DMS153 (cell line): Measurements from ENCODE around the gene CDH13.

Source experiments
- DNase-seq: peaks from one replicate; lab custom pipeline; 2025; lab: John Stamatoyannopoulos, UW

CDH13 gene

DNA sequence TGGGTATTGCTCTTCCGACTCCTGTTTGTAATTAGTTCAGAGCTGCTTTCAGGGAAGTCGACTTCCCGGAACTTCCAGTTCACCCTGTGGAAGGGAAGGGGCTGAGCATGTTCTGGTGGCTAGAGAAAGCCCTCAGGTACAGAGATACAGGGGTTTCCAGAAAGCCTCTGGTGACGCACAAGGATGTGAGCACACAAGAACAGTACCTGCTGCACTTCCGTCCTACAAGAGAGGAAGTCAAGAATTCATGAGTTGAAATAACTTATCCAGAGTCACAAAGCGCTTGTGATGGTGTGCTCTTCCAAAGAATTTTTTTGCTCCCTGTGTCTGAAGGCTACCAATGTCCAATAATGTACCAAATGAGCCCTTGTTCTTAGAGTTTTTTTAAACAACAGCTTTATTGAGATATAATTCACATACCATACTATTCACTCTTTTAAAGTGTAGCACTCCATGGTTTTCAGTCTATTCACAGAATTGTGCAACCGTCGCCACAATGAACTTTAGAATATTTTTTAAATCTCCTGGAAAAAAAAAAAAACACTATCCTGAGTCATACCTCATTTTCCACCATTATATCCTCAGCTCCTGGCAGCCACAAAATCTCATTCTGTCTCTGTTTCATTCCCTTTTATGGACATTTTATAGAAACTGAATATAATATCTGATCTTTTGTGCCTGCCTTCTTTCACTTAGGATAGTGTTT lies 327.6 kb downstream of the CDH13 start:
- DNase-seq: no peak

DNA sequence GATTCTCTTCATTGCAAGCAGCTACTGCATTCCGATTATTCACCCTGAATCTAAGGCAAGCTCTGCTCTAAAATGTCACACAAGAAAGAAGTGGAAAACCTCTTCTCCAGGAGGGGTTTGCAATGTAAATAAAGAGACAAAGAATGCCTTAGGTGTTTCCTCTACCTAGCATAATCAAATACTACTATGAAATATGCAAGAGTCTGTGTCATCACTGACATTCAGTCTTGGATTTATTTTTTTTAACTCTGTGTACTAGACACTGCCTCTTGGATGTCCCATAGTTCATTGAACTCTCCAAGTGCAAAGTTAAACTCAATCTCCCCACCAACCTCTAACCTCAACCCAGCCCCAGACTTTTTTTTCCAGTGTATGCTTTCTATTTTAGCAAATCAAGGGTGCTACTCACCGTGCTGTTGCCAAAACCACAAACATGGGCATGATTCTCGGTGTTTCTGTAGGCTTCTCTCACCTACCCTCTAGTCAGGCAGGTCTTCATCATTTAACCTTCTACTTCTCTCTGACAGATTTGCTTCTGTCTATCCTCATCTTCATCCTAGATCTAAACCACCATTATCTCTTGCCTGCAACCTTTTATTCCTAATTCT lies 329.1 kb downstream of the CDH13 start:
- no peak for DNase-seq

DNA sequence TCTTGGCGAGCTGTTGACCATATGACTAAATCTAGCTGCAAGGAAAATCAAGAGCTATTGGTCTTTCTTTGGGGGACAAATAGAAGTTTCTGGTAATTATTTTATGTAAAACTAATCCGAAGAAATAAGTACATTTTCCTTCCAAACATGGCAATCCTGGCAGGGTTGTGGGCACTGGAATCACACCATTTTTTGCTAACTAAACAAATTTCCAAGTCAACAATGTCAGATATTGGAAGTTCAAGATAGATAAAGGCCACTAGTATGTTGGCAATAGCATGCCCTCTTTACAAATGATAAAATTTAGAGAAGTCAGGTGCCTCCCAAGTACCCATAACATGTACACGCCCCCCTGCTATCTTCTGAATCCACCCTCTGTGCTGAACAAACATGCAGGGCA lies 330.4 kb downstream of the CDH13 start:
- no peak for DNase-seq

DNA sequence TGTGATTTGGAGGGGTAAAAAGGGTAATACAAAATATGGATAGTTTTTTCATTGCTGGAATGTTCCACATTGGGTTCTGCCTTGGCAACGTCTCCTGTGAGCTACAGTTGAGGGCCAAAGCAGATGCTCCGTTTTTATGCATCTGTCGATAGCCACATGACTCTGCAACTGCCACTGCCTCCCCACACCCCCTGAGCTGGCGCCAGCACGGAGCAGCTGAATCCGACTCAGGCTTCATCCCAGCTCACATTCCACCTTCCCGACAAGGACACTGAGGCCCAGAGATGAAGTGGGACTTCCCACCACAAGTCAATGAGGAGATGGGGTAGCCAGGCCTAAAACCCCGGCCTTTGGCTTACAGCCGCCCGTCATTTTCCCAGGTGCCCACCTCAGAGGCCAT lies 334.1 kb downstream of the CDH13 start:
- no peak for DNase-seq

DNA sequence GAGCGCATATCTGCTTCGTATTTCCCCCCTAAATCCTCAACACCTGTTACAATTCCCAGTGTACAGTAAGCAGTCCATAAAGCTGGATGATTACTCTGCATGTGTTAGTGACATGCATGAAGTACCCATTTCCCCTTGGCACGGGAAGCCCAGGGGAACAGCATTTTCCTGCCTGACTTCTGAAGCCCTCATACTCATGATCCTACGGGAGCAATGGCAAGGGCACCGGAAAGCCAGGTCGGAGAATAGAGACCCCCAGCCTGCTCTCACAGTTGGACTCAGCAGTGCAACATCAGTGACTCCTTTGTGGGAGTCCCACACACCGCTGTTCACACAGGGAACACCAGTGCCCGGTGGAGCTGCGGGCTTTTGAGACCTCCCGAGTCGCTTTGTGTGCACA lies 336.9 kb downstream of the CDH13 start:
- peak; percentile 35 for DNase-seq

DNA sequence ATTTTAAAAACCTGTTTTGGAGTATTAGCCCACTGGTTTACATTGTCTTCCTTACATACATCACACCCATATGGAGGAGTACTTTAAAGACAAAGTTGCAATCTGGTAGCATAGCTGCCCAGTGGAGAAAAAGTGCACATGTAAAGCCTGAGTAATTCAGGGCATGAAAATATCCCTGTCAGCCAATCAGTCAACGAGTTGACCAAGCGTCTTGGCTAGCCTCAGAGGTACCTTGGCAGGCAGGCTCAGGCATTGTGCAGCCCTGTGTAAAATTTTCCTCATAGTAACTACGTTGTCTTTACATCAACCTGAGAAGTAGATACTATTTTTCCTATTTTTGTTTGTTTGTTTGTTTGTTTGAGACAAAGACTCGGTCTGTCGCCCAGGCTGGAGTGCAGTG lies 339.0 kb downstream of the CDH13 start:
- DNase-seq: no peak

DNA sequence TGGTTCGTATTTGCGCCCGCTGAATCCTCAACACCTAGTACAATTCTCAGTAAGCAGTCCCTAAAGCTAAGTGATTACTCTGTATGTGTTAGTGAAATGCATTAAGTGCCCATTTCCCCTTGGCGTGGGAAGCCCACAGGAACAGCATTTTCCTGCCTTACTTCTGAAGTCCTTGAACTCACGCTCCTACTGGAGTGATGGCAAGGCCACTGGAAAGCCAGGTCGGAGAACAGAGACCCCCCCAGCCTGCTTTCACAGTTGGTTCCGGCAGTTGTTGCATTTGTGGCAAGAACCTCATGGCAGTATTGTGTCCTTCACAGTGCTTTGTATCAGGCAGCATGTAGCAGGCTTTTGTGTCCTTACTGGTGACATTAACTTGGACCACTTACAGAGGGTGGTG lies 340.7 kb downstream of the CDH13 start:
- DNase-seq: no peak

DNA sequence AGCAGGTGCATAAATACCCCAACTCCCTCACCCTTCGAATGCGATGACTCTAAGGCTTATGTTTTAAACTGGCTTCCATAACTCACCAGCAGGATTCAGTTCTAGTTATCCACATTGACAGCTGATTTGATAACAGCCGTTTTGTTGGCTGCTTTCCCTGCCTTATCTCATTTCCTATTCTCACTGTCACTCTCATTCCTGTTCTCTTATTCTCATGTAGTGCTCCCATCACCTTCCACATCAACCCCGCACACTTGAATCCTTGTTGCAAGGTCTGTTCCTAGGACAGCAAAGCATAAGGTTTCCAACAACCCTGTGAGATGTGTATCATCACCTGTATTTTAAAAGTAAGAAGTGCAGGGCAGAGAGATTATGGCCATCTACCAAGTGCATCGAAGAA lies 344.4 kb downstream of the CDH13 start:
- DNase-seq: no peak

DNA sequence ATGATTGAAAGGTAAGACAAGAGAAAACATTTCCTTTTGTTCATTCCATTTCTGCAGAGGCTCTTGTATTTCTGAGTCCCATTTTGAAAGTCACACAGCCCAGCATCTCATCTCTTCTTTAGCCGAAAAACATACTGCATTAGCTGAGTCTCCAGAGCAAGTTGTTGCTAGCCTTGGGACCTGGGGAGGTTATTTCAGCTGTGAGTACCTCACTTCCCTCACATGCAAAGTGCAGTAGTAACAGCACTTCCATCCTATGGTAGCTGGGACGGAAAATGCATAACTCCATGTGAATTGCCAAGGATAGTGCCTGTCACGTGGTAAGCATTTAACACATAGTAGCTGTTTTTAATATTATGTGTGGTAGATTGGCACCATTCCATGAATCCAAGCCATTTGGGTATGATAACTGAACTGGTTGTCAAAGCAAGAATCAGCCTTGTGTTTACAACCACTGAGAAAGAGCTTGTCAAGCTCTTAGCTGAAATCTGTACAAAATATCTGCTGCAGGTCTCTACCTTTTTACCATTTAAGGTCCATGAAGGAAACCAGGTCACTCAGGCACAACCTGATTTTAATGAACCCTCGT lies 345.7 kb downstream of the CDH13 start:
- DNase-seq: no peak

DNA sequence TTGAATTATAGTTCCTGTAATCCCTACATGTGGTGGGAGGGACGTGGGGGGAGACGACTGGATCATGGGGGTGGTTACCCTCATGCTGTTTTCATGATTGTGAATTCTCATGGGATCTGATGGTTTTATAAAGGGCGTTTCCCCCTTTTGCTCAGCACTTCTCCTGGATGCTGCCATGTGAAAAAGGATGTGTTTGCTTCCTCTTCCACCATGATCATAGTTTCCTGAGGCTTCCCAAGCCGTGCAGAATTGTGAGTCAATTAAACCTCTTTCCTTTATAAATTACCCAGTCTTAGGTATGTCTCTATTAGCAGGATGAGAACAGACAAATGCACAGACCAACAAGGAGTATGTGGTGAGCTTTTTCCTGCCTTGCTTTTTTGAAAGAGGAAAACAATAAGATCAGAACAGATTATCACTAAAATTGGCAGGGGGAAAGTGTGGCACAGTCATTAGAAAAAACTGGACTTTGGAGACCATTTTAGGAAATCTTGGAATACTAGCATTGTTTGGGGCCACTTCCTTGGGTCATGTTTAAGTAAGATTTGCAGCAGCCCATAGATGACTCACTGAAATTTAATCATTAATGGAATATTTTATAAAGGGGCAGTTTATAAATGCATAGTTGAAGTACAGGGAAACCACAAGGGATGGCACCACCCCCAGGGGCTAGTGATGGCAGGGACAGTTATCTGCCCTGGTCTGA lies 352.8 kb downstream of the CDH13 start:
- DNase-seq: no peak

DNA sequence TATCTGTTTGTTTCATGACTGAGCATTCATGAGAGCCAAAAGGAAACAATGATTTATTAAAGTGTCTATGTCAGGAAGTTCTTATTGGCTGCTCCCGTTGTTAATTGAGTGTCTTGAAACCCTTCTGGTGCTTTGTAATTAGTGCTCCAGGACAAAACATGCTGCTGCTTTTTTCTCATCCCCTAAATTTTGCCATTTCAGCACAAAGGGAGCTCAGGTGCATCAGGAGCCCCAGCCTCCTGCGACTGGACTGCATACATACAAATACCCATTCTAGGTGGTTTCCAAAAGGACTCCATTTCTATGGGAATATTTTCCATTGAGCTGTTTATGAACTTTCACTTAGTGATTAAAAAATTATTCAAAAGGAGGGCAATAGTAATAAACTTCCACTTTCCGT lies 354.0 kb downstream of the CDH13 start:
- no peak for DNase-seq

DNA sequence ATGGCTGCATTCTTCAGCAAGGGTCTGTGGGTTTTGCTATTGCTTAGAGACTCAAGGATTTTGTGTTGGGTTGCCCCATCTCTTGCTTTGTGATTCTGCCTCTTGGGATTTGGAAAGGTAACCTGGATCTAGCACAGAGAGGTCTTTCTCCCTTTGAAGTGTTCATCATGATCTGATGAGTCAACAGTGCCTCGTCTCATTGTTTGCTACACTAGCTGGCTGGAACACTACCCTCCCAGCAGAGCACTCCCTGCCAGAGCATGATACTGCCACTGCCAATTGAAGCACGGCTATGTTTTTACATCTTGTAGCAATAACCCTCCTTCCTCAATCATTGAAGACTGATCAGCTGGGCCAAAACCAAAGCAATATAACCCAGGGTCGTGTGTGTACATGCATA lies 361.0 kb downstream of the CDH13 start:
- peak; percentile 9 for DNase-seq

DNA sequence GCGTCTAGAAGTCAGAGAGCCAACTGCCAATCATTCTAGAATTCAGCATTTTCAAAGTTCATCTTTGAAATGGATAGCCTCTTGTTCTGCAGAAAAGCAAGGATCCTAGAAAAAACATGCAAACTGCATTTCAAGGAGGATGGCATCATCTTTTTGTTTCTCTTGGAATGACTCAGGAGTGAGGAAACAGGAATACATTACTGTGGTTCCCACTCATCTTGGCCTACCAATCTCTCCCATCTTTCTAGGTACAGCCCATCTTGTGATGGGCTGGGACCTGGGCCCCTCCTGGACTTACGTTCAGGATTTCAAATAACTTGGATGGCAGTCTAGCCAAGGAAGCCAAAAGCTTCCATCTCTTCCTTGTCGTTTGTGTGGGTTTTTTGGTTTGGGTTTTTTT lies 363.4 kb downstream of the CDH13 start:
- no peak for DNase-seq

DNA sequence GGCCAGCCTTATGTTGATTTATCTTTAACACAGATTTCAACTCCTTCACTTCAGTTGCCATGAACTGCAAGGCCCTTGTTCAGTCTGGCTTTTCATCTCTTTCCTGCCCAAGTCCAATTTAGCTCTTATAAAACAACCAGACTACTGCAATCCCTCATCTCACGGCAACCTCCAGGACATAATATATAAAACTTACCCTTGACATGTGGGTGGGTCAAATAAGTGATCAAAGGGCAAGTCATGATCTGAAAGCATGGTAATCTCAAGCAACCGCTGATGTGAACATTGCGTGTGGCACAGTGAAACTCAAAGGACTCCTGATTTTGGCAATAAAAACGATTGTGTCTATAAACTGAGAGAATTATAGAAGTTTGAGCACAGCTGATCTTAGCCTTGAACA lies 364.6 kb downstream of the CDH13 start:
- DNase-seq: no peak

DNA sequence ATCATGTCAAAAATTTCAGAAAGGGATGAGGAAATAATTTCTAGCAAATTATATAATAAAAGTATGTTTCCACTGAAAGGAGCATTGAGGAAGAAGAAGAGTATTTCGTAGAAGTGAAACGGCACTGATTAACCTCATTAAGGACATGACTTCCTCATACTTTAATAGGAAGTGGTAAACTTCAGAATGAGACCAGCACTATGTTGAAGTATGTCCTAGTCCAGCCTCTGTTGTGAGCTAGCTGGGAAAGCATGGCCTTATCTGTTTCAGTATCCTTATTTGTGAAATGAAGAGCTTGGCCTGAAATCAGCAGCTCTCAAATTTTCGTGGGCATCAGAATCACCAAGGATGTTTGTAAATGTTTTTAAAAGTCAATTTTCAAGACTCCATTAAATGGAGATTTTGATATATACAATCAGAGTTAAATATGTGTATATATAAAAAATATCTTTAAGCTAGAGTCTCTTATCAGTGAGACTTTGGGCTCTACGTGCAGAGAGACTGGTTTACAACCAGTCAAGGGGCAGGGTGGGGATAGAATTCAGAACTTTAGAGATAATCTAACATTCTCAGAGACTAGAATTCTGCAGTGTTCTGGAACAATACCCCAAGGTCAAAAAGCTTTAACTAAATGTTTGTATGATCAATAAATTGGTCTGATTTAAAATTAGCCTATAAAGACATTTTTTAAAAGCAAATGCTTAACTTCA lies 365.4 kb downstream of the CDH13 start:
- no peak for DNase-seq

DNA sequence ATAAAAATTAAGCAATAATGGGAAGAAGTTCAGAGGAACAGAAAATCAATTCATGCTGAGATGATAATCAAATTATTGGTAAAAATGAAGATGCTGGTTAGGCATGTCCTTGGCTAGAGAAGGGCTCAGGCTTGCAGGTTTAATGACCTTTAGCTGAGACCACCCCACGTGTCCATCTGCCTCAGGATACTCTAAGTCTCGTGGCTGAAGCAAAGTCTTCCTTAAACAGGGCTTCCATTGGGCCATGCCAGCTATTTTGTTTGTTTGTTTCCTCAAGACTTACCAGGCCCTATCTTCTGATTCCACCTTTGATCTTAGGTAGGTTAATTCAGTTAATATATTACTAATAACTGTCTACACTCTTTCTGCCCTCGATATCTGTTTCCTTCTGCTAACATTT lies 366.0 kb downstream of the CDH13 start:
- DNase-seq: no peak

DNA sequence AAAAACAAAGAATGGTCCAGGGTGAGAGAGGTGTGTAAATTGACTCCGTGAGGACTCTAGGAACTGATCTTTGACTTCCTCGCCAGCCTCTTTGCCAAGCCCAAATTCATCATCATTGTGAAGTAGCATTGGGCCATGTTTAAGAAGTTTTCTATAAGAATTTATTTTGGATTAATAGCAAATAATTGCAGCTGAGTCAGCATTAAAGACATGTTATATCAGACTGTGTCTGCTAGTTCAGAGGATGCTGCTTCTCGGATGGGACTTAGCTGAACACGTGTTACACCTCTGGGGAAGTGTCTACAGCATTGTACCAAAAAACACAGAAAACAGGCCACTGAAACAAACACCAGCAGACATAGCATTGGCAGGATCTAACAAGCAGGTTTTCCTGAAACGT lies 366.6 kb downstream of the CDH13 start:
- no peak for DNase-seq

DNA sequence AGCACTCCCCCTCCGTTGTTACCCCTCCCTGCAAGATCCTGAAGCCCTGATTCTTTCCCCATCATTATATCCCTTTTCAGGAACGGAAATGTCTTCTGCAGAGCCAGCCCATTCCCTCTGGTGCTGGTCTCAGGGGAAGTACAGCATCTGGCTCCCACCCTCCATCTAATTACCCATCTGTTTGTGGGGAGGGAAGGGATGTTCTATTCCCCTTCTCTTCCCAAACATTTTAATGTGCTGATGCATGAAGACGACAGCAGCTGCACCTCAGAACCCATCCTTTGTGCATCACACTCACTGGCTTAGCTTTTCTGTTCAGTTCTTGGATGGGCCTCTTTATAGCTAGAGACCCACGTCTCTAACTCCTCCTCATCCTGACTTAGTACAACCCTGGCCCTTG lies 367.2 kb downstream of the CDH13 start:
- DNase-seq: no peak

DNA sequence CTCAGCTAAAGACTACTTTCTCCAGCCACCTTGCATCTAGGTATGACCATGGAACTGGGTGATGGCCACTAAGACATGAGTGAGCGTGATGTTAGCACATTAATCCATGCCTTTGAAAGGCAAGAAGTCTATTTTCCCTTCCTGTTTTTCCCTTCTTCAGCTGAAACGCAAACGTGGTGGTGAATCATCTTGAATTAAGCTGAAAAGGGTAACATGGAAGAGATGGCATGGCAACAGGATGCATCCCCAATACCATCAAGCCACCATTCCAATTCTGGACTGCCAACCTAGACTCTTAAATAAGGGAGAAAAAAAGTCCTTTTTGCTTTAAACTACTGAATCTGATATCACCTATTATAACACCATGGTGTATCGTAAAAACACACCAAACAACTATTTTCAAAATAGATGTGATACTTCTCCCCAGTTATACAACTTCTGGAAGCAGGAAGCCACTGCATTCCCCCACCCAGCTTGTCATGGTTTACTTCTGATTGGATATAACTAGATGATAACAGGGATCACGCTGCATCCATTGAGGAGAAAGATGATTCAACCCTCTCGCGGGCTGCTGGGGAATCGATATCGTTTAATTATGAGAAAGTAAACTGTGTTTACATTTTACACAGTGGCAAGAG lies 368.6 kb downstream of the CDH13 start:
- no peak for DNase-seq

DNA sequence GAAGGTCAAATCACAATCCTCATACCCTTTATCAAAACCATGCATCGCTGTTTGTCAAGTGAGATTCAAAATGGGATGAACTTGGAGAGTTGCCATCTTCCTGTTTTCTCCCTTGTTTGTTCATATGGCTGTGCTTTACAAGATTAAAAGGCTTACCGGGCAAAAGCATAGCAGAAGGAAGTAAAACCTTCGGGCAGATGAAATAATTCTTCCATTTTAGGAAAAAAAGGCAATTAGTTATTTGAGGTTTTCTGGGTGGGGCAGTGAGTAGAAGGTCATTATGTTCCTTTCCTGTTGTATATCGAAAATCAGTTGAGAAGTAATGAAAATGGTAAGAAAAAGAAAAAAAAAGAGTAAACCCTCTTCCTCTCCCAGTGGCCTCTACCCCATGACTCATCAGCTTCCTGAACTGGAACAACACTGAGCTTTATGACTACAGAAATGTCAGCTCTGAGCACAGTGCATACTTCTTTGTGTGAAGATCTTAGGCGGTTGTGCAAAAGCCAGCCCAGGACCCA lies 369.2 kb downstream of the CDH13 start:
- peak; percentile 90 for DNase-seq

DNA sequence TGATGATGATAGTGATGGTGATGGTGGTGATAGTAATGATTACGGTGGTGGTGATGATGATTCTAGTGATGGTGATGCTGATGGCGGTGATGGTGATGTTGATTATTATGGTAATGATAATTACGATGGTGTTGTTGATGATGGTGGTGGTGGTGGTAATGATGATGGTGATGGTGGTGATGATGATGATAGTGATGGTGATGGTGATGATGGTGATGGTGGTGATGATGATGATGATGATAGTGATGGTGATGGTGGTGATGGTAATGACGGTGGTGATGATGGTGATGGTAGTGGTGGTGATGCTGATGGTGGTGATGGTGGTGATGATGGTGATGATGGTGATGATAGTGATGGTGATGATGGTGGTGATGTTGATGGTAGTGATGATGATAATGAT lies 370.0 kb downstream of the CDH13 start:
- DNase-seq: no peak

DNA sequence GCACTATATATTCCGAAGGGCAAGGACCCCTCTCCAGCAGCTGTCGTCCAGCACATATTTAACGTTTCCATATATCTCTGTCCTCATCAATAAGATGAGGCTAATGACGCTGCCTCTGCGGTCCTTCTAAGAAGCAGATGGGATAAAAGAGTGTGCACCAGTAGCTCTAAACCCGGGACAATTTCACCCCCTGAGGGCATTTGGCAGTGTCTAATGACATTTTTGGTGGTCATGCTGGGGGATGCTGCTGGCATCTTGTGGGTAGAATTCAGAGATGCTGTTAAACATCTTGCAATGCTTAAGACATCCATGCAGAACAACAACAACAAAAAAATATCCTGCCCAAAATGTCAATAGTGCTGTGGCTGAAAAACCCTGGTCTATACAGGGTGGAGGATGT lies 372.9 kb downstream of the CDH13 start:
- DNase-seq: no peak
